GM12878 (cell line): ENCODE measurements around the gene DUS1L. TPM values are rescaled to one million over a fixed set of nuclear protein-coding genes. Genes with fewer than 3 reads are reported as not detected.

Source experiments
- CBX3 ChIP-seq: fragments of 200-600 bp; sonication (generic); IDR thresholded peaks from 2 replicates; pipeline ENCODE4 v1.6.1; 2016; ENCODE audit warnings: low read depth, borderline replicate concordance
- E2F4 ChIP-seq: IDR thresholded peaks from 2 replicates; pipeline ENCODE4 v1.6.1; 2012; ENCODE audit warnings: low read depth, low read length, improper control_type of control experiment
- ELK1 ChIP-seq: IDR thresholded peaks from 2 replicates; pipeline ENCODE4 v1.6.1; 2012; ENCODE audit warnings: low read depth, low read length, improper control_type of control experiment
- EP300 ChIP-seq, 2 experiments: fragments of 150-350 bp in 1 of 2; IDR thresholded peaks; 2 replicates each; pipeline ENCODE4 v1.6.1; 2011 to 2012; ENCODE audit warnings: low read depth in 2 of 2, low read length in 2 of 2, borderline replicate concordance in 1 of 2, improper control_type of control experiment in 1 of 2, inconsistent platforms in 1 of 2; ENCODE audit not compliant: control insufficient read depth in 1 of 2
- MLLT1 ChIP-seq: fragments of 450-650 bp; IDR thresholded peaks from 2 replicates; pipeline ENCODE4 v1.6.1; 2016; ENCODE audit warnings: mild to moderate bottlenecking
- RELB ChIP-seq: fragments of 450-650 bp; IDR thresholded peaks from 2 replicates; pipeline ENCODE4 v1.6.1; 2017; ENCODE audit warnings: low read depth, mild to moderate bottlenecking, moderate library complexity
- polyA plus RNA-seq, 11 experiments: library from polyadenylated mRNA; depleted of rRNA in 4 of 11; unstranded in 6 of 11; stranded (reverse) in 5 of 11; fragments of >200 nt; fragmentation: Nextera tagmentation in 4 of 11; fragmentation: Illumina TruSeq in 1 of 11; extraction: Ambion mirVana in 4 of 11; extraction: Trizol in 1 of 11; gene quantifications; 1 replicate in 1 of 11; 2 replicates in 10 of 11; pipeline versions ENCODE4 v1.2.1 to v1.2.3, GENCODE V29; 2011 to 2016; ENCODE audit warnings: inconsistent platforms in 2 of 11, missing spikeins in 2 of 11, low read depth in 1 of 11
- total RNA-seq, 4 experiments: library from RNA; depleted of rRNA in 3 of 4; stranded (reverse); fragments of >200 nt in 3 of 4; fragmentation: Illumina TruSeq in 1 of 4; extraction: Trizol in 1 of 4; gene quantifications; 2 replicates each; pipeline versions ENCODE4 v1.2.1 to v1.2.3, GENCODE V29; 2013 to 2021

The DUS1L gene
- total and polyA plus RNA-seq, 10 of the 15 experiments (the other 5 are each of a cell fraction or from before 2014, with no cell fraction given): 6.1 to 157 (median 44.5) TPM

- TF ChIP-seq ELK1 (no peak), EP300 (IDR thresholded peaks at IDR 0.05; ENCODE audit: borderline replicate concordance in 1 of 2, control insufficient read depth in 1 of 2, low read depth in 2 of 2, low read length in 2 of 2) (no peak), MLLT1 (no peak), E2F4 (peak; percentile 64), RELB (no peak), CBX3 (no peak)
Measured at GRCh38 chr17:82022981-82023446, 42.6 kb downstream of the DUS1L start, which contains the start of gene LRRC45 (continued).
